GM18498 (cell line): Measurements from ENCODE around the gene TEPSIN.

Source experiments
- ATAC-seq: cut with Tn5 transposase; IDR thresholded peaks from one replicate; pipeline ENCODE4 v1.9.1; 2021; ENCODE audit warnings: mild to moderate bottlenecking, moderate library complexity; ENCODE audit not compliant: unreplicated experiment

The TEPSIN gene

GRCh38 chr17:81200695-81201580, 37.9 kb downstream of the TEPSIN start:
- no peak for ATAC-seq

- no peak for ATAC-seq
Observed at GRCh38 chr17:81200201-81200600, 38.7 kb downstream of the TEPSIN start.

GRCh38 chr17:81199482-81199830, 39.4 kb downstream of the TEPSIN start:
- ATAC-seq, result no peak

GRCh38 chr17:81198826-81199481, 39.9 kb downstream of the TEPSIN start:
- ATAC-seq, result no peak

- no peak for ATAC-seq
Observed at GRCh38 chr17:81197831-81198490, 40.9 kb downstream of the TEPSIN start.

- ATAC-seq, result no peak
Observed at GRCh38 chr17:81197409-81197795, 41.5 kb downstream of the TEPSIN start.

GRCh38 chr17:81196505-81197408, 42.1 kb downstream of the TEPSIN start:
- ATAC-seq, result no peak

- no peak for ATAC-seq
Observed at GRCh38 chr17:81195941-81196495, 42.8 kb downstream of the TEPSIN start.

- no peak for ATAC-seq
Observed at GRCh38 chr17:81194941-81195901, 43.6 kb downstream of the TEPSIN start.

- ATAC-seq, result no peak
Observed at GRCh38 chr17:81194225-81194760, 44.6 kb downstream of the TEPSIN start.

GRCh38 chr17:81193470-81194224, 45.2 kb downstream of the TEPSIN start:
- ATAC-seq, result no peak

- ATAC-seq, result no peak
Observed at GRCh38 chr17:81193051-81193410, 45.8 kb downstream of the TEPSIN start.

GRCh38 chr17:81192386-81193050, 46.3 kb downstream of the TEPSIN start:
- no peak for ATAC-seq

GRCh38 chr17:81191646-81192045, 47.2 kb downstream of the TEPSIN start:
- no peak for ATAC-seq

GRCh38 chr17:81191116-81191515, 47.7 kb downstream of the TEPSIN start:
- no peak for ATAC-seq

GRCh38 chr17:81190591-81190990, 48.3 kb downstream of the TEPSIN start:
- no peak for ATAC-seq

GRCh38 chr17:81189670-81190530, 49.0 kb downstream of the TEPSIN start:
- ATAC-seq, result no peak
